Calu3 (cell line): ENCODE measurements around the gene VAX1. TPM values are rescaled to one million over a fixed set of nuclear protein-coding genes. Genes with fewer than 3 reads are reported as not detected.
"Not testable (repeated sequence)": the region's sequence is repeated elsewhere in the genome, so short reads cannot be mapped to it uniquely, and the experiment has no call there.

ENCODE experiments used
- BruUV-seq: library from RNA; stranded (reverse); fragments of 400-500 nt; replicated peaks from 2 replicates; lab custom pipeline; 2021; lab: Mats Ljungman, UMichigan
- CTCF ChIA-PET: fragments of 300-600 bp; sonication (Branson Sonifier 250); formaldehyde crosslinking; loops from one replicate; lab custom pipeline; 2022; ENCODE audit warnings: antibody characterized with exemption; lab: Charles Lee
- DNase-seq: peaks from one replicate; pipeline ENCODE4 v3.0.0; 2022
- H3K27ac Mint-ChIP-seq: one replicate; pipeline ENCODE4 v1.8.0; 2022; ENCODE audit warnings: mixed read lengths; ENCODE audit not compliant: unreplicated experiment
- H3K27me3 Mint-ChIP-seq: one replicate; pipeline ENCODE4 v1.8.0; 2022; ENCODE audit warnings: mixed read lengths; ENCODE audit not compliant: unreplicated experiment
- H3K36me3 Mint-ChIP-seq: one replicate; pipeline ENCODE4 v1.8.0; 2022; ENCODE audit warnings: mild to moderate bottlenecking, moderate library complexity, mixed read lengths; ENCODE audit not compliant: insufficient read depth, unreplicated experiment
- H3K4me1 Mint-ChIP-seq: one replicate; pipeline ENCODE4 v1.8.0; 2022; ENCODE audit warnings: mild to moderate bottlenecking, low read depth, mixed read lengths; ENCODE audit not compliant: unreplicated experiment
- H3K4me3 Mint-ChIP-seq: one replicate; pipeline ENCODE4 v1.8.0; 2022; ENCODE audit warnings: mild to moderate bottlenecking, low read depth, moderate library complexity, mixed read lengths; ENCODE audit not compliant: unreplicated experiment
- H3K9me3 Mint-ChIP-seq: one replicate; pipeline ENCODE4 v1.8.0; 2022; ENCODE audit warnings: low read depth, mixed read lengths; ENCODE audit not compliant: unreplicated experiment
- CTCF ChIP-seq: fragments of 200-600 bp; IDR thresholded peaks from one replicate; pipeline ENCODE4 v1.8.0; 2022; ENCODE audit warnings: antibody characterized with exemption; ENCODE audit not compliant: unreplicated experiment
- intact Hi-C: fragments of 100-400 bp; cut with micrococcal nuclease; formaldehyde crosslinking; loops from one replicate; pipeline ENCODE4 v1.10.0; 2022; ENCODE audit not compliant: unreplicated experiment
- microRNA-seq: library from miRNA; unstranded; fragments of <30 nt; microRNA quantifications from one replicate; pipeline ENCODE4 v1.2.0, GENCODE V29; 2022
- total RNA-seq: library from RNA; stranded (reverse); gene quantifications from 2 replicates; pipeline ENCODE4 v1.2.3, GENCODE V29; 2022

Gene VAX1
- total RNA-seq, 1 experiment from 2014 or later: not detected

DNA sequence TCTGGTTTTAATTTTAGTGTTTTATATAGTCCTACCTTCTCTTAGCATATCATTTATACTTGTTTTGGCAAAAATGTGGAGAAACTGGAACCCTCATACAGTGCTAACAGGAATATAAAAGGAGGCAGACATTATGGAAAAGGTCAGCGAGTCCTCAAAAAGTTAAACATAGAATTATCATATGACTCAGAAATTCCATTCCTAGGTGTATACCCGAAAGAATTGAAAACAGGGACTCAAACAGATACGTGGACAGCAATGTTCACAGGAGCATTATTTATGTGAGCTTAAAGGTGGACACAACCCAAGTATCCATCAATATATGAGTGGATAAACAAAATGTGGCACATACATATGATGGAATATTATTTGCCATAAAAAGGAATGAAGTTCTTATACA lies 51.5 kb downstream of the VAX1 start:
- no peaks in the 10 kb centered on the region for H3K27me3 Mint-ChIP-seq
- CTCF ChIA-PET: interaction anchor here (0.5 kb wide), 1 partner anchor 291 kb away, joined by 3 read pairs; no protein-coding TSS in a partner anchor
- intact Hi-C loops: no loop called here
- no peak for DNase-seq
- peak overlapping the region; percentile 91 for H3K27ac Mint-ChIP-seq
- H3K4me1 Mint-ChIP-seq: peaks cover 25% of the 10 kb centered on the region
- peak overlapping the region; percentile 16 for H3K4me3 Mint-ChIP-seq
- no peak for TF ChIP-seq CTCF
- no peaks in the 10 kb centered on the region for H3K9me3 Mint-ChIP-seq
- BruUV-seq: no TSS peak
- H3K36me3 Mint-ChIP-seq: peaks cover 10% of the 10 kb centered on the region

DNA sequence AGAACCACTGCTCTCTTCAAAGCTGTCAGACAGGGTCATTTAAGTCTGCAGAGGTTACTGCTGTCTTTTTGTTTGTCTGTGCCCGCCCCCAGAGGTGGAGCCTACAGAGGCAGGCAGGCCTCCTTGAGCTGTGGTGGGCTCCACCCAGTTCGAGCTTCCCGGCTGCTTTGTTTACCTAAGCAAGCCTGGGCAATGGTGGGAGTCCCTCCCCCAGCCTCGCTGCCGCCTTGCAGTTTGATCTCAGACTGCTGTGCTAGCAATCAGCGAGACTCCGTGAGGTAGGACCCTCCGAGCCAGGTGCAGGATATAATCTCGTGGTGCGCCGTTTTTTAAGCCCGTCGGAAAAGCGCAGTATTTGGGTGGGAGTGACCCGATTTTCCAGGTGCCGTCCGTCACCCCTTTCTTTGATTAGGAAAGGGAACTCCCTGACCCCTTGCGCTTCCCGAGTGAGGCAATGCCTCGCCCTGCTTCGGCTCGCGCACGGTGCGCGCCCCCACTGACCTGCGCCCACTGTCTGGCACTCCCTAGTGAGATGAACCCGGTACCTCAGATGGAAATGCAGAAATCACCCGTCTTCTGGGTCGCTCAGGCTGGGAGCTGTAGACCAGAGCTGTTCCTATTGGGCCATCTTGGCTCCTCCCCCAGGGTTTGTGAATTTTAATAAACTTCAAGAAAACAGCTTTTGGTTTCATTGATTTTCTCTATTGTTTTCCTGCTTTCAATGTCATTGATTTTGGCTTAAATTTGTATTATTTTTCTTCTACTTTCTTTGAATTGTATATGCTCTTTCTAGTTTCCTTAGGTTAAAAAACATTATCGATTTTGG lies 53.4 kb downstream of the VAX1 start:
- DNase-seq, BruUV-seq, H3K4me3 Mint-ChIP-seq, intact Hi-C loops, H3K27ac Mint-ChIP-seq, CTCF ChIA-PET, H3K9me3 Mint-ChIP-seq, H3K27me3 Mint-ChIP-seq: not testable (repeated sequence)
- Mint-ChIP-seq H3K4me1 (peaks cover 25% of the 10 kb centered on the region), H3K36me3 (peaks cover 10% of the 10 kb centered on the region)

Small RNAs within 50 kb of the gene (microRNA-seq; reads per million reads assigned to microRNA genes)
- gene MIR3663: not detected

Other genes starting within 250 kb of the VAX1 start
- gene SHTN1, start 133.1 kb downstream of the VAX1 start, total RNA-seq: 29.9 and 32.3 TPM in 2 replicates
- gene KCNK18, start 59.2 kb upstream of the VAX1 start, total RNA-seq: not detected in 2 replicates
- not detected in 2 replicates for gene SLC18A2, start 102.8 kb upstream of the VAX1 start, total RNA-seq
- gene PDZD8, start 237.2 kb upstream of the VAX1 start, total RNA-seq: 44.4 and 45.0 TPM in 2 replicates